ENCODE data around the gene ARHGEF40.
"Not testable (repeated sequence)": the region's sequence is repeated elsewhere in the genome, so short reads cannot be mapped to it uniquely, and the experiment has no call there.

Gene ARHGEF40

DNA sequence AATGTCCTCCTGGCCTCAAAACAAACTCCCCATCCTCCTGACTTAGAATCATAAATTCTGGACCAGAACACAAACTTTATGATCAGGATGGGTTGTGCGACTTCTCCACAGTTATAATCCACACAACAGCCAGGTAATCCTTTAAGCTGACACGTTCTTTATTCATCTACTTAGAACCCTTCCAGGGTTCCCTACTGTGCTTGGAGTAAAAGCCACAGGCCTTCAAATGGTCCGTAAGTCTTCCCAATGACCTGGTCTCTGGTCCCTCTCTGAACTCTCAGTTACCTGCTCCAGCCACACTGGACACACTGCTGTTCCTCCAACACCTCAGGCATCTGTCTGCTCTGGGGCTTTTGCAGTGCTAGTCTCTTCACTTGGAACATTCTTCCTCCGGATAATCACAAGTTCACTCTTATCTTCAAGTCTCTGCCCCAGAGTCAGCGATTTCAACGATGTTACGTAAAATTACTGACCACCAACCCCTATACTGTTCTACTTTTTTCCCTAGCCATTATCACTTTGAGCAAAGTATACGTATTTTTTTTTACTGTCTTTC, 29.7 kb upstream of the ARHGEF40 start:
- no peak for DNase-seq

- DNase-seq, result not testable (repeated sequence)
These were observed 29.2 kb upstream of the ARHGEF40 start for GRCh38 chr14:21040941-21041340.

DNA sequence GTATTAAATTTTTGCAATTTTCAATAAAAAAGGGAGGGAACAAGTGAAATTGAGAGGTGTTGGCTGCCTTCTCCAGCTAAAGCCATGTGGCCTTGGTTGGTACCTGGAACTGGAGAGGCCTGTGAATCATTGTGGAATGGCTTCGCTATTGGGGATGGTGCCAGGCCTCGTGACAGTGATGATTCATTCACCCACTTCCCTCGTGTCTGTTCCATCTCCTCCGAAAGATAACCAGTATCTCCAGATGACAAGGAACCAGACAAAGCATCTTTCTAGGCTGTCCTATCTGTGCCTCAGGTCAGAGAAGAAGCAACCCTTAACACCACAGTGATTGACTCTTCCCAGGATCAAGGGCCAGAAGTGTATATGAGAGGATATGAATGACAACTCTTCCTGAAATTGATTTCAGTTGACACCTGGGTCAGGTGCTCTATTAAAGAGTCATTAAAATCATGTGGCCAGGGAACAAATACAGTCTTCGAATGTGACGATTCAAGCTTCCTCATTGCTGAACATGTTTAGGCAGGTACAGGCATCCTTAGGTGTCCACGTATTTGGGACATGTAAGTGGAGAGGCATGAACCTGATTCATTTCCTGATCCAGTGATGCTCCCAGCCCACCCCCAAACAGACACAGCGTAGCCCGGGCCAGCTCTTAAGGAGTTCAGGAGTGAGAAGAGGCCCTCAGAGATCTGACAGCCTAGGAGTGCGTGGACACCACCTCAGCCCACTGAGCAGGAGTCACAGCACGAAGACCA, 28.2 kb upstream of the ARHGEF40 start, which contains the start of gene RNASE7:
RNASE7 (plus strand) TSS at position 687 of the 758 bp plus-strand sequence. CDS start 631 bp downstream, outside the sequence.
- no peak for DNase-seq

DNA sequence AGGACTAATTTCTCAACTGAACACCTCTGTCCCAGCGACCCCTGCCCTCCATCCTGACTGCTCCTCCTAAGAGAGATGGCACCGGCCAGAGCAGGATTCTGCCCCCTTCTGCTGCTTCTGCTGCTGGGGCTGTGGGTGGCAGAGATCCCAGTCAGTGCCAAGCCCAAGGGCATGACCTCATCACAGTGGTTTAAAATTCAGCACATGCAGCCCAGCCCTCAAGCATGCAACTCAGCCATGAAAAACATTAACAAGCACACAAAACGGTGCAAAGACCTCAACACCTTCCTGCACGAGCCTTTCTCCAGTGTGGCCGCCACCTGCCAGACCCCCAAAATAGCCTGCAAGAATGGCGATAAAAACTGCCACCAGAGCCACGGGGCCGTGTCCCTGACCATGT, 27.2 kb upstream of the ARHGEF40 start:
- no peak for DNase-seq

GRCh38 chr14:21043387-21043973, 26.6 kb upstream of the ARHGEF40 start:
- no peak for DNase-seq

DNA sequence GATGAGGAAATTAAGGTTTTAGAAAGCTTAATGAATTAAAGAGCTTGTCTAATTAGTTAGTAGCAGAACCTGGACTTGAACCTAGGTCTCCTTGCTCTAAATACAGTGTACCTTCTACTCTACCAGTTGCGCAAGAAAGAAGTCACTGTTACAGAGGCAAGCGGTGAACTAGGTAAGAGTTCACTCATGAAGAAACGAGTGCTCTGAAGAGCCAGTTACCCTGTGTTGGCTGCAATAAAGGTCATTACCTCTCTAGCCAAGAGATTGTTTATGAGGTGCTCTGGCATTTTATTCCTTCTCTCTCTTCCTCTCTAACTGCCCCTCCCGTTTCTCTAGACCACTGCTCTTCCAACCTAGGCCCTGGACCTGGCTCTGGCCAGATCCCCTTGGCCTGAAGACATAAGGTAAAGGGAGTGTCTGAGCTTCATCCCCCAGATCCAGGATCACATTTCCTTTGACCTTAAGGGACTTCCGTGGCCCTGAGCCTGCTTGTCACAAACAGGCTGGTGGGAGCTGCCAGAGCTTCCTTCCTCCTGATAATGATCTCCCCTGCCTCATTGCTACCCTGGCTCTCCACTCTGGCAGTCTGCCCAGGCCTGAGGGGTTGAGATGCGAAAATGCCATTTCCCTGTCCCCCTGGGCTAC, 26.0 kb upstream of the ARHGEF40 start:
- no peak for DNase-seq

DNA sequence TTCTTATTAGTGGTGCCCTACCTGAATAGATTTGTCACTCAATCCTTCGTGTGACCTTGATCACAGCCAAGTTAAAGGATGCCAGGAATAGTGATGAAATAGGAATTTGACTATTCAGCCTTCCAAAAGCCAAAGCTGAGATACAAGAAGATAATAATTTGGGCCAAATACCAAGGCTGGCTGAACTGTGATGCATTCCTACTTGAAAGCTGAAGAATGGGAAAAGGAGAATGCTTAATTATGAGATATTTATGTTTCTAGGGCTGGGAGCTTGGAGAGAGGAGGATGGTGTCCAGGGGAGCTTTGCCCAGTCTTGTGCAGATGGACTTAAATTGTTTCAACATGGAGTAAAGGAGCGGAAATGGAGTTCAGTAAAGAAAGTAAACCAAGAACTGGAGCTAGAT, 22.7 kb upstream of the ARHGEF40 start:
- no peak for DNase-seq

DNA sequence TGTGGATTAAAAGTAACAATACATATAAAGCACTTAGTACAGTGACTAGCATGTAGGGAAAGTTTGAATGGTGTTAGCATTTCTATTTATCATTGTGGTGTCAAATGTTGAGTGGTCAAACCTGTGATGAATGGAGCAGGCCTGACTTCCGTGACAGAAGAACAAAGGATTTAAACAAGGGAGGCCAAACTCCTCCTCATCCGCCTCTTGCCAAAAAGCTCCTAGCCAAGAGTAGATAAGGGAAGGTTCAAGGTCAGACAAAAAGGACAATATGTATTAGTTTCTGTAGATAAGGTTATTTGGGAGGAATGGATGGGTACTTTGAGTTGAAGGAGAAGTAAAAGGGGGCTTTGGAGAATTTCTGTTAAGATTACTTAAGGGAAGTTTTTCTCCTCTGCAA, 21.5 kb upstream of the ARHGEF40 start:
- DNase-seq, result no peak

DNA sequence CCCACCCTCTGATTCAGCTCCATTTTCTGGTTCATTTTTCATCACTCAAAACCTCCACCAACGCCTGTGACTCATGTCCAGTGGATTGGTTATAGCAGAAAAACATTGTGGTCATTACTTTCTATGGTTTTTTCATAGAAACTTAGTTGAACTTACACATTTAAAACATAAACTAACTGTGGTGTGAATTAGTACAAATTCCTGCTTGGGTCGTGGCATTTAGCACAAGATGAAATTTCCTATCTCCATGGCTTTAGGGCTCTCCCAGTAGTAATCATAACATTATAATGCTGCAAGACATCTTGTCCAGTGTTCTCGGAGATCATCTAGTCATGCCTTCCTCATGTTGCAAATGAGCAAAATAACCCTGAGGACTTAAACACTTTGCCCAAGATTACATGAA, 20.8 kb upstream of the ARHGEF40 start:
- DNase-seq, result no peak

DNA sequence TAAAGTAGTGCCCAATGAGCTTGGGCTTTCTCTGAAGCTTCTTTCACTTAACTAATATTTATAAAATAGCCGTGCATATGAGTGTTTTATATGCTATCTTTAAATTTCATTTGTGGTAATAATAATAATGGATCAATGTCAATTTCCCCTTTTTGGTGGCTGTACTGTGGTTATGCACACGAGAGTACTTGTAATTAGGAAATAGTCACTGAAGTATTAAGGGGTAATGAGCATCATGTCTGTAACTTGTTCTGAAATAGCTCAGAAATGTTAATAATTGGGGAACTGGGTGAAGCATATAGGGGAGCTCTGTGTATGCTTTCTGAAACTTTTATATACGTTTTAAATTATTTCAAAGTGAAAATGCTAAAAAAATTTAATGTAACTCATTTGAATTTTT, 19.5 kb upstream of the ARHGEF40 start:
- DNase-seq, result no peak

GRCh38 chr14:21053184-21054122, 16.7 kb upstream of the ARHGEF40 start:
- DNase-seq, result no peak

DNA sequence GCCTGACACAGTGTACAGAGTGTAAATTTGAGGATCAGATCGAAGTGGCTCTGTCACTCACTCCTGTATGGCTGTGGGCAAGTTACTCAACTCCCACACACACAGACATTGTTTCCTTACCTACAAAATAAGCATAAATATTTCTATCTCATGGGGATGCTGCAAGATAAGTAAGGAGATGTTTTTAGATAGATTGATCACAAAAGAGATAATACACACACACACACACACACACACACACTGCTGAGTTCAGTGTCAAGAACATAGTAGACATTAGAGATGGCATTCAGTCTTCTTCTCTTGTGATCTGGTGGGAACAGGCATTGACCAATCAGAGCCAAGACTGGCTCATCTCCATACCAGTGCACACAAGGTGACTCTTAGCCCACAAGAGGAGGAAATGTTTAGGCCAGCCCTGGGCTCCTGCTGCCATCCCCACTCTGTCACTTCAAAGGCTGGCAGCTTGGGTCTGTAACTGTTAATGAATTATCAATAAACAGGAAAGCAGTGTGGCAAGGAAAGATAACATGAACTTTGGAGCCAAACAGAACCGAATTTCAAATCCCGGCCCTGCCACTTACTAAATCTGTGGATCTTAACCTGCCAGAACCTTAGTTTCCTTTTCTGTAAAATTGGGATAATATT, 15.9 kb upstream of the ARHGEF40 start:
- DNase-seq, result no peak

DNA sequence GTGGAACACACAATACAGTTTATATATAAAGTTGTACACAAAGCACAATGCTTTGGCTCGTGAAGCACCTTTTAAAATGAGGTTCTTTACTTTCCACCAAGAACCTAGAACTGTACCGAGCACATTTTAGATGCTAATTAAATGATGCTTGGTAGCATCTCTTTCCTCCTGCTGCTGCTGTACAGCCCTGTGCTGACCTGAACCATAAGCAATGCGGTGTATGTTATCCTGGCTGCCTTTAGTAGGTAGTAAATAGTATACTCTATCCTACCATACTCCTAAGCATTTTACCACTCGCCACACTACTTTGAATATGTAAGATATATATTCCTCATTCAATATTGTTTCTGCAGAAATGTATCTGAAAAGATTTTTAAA, 15.3 kb upstream of the ARHGEF40 start:
- no peak for DNase-seq

DNA sequence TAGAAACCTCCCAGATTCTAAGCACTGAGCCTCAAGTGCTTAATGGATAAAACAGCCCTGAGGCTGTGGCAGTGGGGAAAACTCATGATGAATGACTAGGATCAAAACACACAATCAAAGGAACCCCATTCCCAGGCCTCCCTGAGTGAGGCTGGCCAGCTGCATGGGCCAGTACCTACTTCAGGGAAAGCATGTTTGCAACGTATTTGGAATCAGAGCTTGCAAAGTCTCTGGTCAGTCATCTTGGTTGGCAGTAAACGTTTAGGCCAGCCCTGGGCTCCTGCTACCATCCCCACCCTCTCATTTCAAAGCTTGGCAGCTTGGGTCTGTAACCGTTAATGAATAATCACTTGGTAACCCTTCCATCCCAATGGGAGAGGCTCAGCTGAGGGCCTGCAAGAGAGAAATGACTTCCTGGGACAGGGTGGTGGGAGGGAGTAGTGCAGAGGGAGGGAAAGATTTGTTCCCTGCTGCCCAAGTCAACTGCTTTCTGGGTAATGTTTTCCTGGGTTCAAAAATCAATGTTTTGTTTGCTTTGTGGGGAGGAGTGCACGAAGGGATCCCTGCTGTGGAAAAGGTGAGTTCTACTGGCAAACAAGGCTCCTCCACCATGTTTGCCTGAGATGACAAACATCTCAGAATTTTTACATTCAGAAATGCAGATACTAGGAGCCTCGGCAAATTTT, 14.5 kb upstream of the ARHGEF40 start:
- DNase-seq, result no peak

- no peak for DNase-seq
These were observed 13.5 kb upstream of the ARHGEF40 start for GRCh38 chr14:21056520-21057163.

DNA sequence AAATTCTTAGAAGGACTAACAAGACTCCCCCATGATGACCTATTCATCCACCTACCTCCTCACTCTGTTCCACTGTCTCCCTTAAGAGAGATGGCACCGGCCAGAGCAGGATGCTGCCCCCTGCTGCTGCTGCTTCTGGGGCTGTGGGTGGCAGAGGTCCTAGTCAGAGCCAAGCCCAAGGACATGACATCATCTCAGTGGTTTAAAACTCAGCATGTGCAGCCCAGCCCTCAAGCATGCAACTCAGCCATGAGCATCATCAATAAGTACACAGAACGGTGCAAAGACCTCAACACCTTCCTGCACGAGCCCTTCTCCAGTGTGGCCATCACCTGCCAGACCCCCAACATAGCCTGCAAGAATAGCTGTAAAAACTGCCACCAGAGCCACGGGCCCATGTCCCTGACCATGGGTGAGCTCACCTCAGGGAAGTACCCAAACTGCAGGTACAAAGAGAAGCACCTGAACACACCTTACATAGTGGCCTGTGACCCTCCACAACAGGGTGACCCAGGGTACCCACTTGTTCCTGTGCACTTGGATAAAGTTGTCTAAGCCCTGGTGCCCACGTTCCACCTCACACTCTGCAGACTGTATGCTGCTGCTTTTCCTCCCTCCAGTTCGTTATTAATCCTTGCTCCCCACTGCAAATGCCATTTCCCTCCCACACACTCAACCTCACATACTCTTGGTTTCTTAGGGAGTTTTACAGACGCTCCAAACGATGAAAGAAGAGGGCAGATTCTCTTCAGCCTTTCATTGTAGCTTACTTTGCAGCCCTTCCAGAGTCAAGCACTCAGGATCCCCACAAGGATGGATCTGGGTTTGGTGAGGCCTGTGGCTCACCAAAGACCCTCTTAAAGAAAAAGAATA, 12.1 kb upstream of the ARHGEF40 start, which contains the start of gene RNASE8:
RNASE8 (plus strand) TSS at position 20 of the 873 bp plus-strand sequence; CDS start at position 91, 71 bp downstream.
- DNase-seq, result no peak

GRCh38 chr14:21058903-21059302, 11.2 kb upstream of the ARHGEF40 start:
- no peak for DNase-seq

DNA sequence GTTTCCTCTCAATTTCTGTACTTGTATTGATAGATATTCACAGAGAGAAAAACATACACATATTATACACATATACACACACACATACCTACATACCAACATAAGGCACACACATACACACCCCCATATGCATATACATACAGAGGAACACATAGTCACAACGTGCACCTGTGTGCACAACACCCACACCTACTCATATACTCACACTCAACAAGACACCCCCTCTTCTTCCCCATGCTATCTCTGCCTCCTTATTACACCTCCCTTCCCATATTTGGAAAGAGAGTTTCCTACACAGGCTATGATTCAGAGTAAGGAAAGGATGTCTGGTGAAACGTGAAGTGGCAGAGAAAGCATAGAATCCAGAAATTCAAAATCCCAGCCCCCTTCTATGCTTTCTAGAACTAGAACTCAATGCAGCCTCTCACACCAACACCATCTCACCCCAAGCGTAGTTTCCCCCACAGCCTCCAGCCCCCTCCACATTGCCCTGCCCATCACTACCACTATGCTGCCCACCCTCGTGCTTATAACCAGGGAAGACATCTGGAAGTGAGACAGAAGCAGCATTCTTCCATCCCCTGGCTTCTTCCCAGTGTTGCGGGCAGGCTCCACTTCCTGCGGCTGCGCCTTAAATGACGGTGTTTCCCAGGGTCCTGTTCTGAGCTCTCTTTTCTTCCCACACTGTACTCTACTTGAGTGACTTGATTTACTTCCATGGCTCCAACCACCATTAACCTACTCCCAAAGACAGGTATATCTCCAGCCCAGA, 10.1 kb upstream of the ARHGEF40 start:
- DNase-seq, result no peak
